Eye (tissue), 1 donor: ENCODE measurements around the gene GCK.

Source experiments
- DNase-seq: peaks from one replicate; pipeline ENCODE4 v3.0.0-alpha.2; 2015

The GCK gene

DNA sequence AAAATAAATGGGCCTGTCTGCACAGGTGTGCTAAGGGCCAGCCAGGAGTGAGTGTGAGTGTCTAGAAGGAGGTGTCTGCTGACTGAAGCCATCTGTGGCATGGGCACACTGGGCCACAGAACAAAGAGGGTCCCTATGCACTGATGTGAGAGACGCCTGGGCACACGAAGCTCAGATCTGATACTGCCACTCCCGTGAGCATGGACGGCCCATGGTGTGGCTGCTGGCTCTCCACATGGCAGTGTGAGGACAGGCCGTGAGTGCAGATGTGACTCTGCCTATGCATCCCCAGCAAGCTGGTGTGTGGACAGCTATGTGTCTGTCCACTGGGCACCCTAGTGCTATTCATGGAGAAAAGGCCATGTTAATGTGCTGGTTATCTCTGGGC is 35.3 kb downstream of the GCK start:
- no peak for DNase-seq

DNA sequence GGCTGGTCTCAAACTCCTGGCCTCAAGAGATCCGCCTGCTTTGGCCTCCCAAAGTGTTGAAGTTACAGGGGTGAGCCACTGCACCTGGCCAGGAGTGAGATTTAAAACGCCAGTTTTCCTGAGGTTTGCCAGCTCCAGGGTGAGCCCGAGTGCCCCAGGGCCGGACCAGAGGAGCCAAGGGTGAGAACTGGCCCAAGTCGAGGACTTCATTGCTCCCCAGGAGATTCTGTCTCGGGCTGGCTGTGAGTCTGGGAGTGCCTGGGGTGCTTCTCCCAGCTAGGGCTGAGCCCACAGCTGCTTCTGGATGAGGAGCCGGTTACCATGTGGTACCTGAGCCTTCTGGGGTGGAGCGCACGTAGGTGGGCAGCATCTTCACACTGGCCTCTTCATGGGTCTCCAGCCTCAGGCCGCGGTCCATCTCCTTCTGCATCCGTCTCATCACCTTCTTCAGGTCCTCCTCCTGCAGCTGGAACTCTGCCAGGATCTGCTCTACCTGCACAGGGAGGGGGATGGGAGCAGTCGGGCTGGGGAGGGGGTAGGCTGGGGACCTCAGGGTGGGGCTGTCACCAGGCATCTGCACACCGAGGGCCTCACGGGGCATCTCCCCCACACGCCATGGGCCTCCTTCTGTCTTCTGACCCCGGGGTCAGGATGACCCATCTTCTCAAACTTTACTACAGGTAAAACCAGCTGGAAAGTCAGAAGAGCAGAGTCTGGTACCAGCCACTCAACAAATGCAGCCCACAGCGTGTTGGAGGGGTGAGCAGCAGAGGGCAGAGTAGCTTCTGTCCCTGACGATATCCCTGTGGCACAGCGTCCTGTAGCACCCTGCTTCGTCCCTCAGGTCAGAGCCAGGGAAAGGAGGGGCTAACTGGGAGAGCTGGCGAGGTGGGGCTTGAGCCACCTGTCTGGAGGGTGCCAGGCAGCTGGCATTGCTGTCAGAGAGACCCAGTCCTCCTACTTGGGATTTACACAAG is 36.0 kb downstream of the GCK start:
- no peak for DNase-seq

DNA sequence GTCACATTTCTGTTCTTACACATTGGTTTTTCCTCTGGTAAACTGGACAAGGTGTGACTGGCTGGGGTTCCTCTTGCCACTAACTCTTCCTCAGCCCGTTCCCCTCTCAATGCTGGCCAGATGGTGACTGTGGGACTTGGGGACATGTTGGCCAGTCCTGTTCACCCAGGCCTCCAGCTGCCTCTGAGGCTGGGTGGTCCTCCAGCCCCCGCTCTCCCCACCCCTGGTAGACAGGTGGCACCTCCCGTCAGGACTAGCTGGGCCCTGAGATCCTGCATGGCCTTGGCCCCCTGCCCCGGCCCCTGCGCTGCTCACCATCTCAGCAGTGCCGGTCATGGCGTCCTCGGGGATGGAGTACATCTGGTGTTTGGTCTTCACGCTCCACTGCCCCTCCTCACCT is 37.3 kb downstream of the GCK start:
- no peak for DNase-seq

DNA sequence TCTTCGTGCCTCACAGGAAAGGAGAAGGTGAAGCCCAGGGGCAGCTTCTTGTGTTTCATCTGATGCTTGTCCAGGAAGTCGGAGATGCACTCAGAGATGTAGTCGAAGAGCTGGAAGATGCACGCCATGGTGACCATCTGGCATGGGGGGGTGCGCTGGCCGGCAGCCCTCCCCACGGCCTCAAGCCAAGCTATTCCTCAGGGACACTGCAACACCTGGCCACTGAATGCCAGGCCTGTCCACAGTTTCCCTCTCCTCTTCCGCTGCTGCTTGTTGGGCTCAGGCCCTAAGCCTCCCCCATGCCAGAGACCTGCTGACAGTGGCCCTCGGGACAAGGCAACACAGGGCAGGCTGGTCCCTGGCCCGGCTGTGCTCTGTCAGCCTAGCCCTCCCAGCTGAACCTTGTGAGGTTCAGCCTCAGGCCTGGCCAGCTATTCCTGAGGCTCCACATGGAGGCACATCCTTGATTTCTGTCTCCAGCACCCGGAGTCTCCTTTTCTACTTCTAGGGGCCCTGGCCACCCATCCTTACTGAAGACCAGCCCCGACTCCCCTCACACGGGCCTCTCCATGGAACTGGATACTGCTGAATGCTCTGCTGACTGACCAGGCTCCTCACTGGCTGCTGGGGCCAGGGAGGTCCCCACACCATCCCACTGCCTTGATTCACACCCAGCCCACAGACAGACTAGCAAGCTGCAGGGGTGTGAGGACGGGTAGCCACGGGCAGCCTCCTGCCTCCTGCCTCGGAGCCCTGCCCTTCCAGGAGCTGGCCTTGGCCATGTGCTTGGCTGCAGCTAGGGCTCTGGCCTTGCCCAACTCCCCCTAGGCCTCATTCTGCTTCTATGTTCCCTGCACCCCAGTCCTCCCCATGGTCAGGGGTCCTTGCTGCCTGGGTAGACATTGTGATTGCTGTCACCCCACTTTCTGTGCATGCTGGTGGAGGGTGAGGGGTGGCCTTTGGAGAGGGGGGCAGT is 38.0 kb downstream of the GCK start:
- DNase-seq: no peak

DNA sequence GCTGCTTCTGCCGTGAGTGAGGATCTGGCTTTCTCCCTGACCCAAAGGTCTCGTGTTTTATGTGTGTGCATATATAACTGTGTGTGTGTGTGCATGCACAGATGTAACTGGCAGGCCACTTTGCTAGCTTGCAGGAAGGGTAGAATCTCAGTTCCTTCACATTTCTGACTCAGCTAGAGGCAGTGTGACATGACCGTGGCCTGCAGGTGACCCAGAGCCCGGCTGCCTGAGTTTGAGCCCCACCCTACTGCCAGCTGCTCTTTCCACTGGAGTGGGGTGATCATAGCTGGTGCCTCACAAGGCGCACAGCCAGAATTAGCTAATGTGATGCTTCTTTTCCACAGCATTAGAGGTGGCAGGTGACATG is 38.8 kb downstream of the GCK start:
- no peak for DNase-seq

DNA sequence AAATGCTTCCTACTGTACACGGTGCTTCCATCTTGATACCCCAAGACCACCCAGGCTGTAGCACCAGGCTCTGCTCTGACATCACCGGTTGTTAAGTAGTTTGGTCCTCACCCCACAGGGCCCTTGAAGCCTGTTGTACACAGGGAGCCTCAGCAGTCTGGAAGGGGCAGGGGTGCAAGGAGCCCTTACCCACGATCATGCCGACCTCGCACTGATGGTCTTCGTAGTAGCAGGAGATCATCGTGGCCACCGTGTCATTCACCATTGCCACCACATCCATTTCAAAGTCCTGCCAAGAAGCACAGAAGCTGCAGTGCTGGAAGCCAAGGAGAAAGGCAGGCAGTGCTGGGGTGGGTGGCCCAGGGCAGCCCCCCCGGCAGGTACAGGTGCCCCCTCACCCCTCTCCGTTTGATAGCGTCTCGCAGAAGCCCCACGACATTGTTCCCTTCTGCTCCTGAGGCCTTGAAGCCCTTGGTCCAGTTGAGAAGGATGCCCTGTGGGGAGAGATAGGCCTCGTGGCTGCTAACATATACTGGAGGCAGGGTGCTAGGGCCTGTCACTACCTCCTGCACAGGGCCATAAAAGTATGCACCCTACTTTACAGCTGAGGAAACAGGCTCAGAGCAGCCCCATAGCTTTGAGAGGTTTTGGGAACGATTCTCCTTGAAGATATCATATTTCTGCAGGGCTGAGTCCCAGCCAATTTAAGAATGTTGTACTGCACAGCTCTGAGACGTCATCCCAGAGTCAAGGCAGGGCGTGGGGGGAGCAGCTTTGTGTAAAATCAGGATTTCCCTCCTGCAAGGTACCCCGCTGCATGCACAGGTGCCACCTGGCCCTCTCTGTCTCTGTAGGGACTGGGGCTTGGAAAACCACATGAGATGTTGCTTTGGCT is 39.4 kb downstream of the GCK start:
- no peak for DNase-seq

DNA sequence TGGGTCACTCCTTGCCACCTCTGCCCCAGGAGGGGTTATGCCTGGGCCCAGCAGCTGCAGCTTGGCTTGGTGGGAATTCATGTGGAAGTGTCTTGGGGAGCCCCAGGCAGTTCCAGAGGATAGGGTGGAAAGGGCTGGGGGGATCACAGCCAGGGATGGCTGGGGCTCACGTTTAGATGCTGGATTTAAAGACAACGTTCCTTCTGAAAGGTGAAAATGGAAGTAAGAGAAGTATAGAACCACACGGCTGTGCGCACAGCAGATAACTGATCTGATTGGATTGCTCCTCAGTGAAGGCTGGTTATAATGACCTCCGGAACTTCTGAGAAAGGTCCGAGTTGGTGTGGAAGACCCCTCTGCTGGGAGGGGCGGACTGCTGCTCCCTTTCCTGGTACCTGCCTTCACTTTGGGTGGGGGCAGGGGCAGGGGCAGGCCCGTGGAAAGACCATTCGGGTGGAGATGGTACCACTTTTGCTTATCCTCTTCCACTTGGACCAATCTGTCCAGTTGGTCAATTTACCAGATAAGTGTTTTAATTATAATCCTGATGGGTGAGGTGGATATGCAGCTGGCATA is 40.2 kb downstream of the GCK start:
- DNase-seq: no peak

DNA sequence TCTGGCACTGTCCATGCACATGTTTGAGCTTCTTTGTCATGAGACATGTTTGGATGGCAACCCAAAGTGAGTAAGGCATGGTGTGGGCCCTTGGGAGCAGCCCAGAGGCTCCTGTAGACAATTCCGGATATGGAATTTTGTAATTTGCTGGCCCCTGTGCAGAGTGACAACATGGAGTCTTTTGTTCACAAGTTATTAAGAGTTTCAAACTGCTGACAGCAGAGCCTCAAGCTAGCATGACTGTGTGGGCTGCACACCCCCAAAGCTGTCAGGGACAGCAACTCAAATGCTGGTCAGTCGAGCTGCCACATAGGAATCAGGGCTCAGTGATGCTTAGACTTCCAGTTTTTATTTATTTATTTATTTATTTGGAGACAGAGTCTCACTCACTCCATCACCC is 41.1 kb downstream of the GCK start:
- peak; percentile 45 for DNase-seq

DNA sequence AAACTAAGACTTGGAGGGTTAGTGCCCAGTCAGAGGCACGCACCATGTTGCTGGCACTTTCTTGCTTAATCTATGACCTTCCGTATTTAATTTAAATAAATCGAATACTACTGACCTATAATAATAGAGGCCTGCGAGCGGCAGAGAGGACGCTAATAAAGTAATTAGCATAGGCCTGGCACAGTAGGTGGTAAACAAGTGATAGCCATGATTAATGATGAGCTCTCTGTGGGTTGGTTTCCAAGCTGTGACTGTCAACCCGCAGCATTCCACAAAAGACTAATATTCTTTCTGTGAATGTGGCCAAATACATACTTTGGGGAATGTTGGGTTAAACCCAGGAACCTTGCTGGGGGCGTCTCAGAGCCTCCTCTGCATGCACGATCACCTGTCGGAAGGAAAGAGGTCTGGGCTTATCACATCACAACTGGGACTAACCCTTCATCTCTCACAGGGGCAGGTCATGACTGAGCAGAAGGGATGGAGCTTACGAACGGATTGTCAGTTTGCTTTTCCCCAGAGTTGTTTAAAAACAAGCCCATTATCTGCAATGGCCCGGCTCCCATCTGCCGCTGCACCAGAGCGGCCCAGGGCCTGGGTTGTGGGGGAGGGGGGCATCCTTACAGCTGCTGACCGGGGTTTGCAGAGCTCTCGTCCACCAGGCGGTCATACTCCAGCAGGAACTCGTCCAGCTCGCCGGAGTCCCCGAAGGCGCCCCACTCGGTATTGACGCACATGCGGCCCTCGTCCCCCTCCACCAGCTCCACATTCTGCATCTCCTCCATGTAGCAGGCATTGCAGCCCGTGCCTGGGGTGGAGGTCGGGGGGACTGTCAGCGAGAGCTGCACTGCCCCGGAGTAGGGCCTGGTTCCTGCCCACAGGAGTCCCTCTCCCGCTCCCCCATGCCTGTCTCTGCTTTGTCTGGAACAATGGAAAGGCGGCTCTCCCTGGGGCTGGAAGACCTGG is 41.9 kb downstream of the GCK start:
- DNase-seq: peak; percentile 89

DNA sequence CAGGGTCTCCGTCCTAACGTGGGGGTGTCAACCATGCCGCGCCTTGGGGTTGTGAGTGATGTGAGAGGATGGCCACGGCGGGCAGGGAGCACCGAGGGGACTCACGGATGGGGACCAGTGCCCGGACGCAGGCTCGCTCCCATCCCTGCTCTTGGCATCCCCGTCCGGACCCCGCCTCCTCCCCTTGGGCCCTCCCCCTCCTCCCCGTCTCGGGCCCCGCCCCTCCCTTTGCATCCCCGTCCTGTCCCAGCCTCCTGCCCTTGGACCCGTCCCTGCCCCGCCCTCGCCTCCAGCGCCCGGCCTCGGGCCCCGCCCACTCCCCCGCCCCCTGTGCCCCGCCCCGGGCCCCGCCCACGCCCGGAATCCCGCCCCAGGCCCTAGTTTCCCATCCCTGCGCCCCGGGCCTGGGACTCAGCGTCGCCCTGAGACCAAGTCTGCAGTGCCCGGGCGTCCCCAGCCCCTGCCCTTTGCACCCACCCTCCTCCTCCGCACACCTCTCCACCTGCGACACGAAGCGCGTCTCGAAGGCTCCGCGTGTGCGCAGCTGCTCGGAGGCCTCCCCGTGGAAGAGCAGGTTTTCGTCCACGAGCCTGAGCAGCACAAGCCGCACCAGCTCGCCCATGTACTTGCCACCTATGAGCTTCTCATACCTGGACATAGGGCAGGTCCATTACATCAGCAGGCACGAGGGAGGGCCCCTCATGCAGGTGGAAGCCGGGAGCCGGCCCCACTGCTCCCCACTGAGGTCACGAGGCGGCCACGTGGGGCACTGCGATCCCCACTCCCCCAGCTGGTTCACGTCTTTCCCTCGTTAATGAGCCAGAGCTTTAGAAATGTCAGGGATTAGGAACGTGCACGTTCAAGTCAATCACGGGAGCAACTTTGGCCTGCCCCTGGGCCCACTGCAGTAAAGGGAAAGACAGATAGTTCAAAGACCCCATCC is 43.0 kb downstream of the GCK start:
- DNase-seq: peak; percentile 92

DNA sequence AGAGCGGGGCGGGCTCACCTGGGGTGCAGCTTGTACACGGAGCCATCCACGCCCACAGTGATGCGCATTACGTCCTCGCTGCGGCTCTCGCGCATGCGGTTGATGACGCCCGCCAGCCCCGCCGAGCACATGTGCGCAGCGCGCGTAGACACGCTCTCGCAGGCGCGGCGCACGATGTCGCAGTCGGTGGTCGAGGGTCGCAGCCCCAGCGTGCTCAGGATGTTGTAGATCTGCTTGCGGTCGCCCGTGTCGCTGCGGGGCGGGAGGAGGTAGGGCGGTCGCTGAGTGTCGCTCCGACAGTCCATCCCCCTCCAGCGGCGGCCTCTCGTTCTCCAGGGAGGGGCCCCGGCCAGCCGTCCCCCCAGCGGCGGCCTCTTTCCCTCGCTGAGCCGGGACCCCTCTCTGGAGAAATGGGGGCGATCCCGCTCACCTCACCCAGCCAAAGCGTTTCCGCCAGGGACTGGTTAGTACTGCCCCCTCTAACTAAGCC is 43.7 kb downstream of the GCK start:
- peak; percentile 74 for DNase-seq

DNA sequence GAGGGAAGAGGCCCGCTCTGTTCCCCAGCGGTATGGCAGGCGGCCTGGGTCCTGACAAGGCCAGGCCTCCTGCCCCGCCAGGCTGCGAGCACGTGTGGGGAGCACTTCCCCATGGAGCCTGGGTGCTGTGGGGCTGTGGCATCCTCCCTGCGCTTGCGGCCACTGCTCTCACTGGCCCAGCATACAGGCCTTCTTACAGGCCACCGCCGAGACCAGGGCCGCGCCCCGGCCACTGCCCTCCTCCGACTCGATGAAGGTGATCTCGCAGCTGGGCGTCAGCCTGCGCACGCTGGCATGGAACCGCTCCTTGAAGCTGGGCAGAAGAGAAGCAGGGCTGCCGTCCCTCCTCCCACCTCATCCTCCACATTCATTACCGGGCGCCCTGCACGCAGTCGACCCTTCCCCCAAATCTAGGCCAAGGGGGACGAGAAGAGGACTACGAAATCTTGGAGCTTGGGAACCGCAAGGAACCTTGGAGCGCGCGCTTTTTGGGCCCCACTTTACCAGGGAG is 44.2 kb downstream of the GCK start:
- no peak for DNase-seq

DNA sequence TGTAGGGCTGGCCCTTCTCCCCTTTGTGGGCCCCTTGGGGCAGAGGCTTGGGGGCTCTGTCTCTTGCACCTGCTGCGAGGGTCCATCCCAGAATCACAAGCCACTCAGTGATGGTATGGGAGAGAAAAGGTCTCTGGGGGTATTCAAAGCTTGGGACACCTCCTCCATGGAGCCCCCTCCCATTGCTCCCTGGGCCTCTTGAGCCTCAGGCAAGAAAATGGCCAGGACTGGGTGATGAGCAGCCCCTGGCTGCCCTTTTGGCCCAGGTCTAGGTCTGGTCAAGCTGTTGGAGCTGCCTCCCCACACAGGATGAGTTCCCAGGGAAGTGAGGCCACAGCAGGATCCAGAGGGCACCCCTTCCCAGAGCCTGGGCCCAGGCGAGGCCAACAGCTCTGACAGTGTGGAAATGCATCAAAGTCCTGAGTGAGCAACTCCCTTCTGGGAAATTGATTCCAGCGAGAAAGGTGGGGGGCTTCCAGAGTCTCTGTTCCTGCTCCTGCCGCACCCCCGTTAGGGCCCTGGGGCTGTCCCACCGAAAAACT is 44.7 kb downstream of the GCK start:
- DNase-seq: no peak

DNA sequence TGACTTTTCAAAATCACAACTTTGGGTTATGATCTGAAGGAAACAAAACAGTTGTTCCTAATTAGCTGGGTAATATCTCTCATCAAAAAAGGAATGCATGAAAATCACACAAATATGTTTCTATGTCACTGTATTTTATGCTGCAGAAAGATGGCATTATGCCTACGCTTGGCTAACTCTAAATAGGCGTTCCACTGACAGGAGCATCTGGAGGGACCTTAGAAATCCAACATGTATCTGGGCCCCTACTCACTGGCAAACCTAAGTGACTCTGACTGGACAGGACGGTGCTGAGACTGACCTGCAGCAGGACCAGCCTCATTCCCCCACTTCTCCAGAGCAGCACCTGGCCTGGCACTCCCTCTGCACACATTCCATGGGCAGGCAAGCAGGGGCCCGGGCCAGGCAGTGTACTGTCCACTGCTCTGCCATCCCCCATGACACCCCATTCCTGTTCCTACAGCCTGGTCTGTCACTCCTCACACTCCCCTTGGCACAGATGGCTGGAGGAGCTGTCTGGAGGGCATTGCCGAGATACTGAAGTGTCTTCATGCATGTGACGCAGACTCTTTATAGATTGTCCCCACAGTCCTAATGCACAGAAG is 45.5 kb downstream of the GCK start:
- DNase-seq: no peak

DNA sequence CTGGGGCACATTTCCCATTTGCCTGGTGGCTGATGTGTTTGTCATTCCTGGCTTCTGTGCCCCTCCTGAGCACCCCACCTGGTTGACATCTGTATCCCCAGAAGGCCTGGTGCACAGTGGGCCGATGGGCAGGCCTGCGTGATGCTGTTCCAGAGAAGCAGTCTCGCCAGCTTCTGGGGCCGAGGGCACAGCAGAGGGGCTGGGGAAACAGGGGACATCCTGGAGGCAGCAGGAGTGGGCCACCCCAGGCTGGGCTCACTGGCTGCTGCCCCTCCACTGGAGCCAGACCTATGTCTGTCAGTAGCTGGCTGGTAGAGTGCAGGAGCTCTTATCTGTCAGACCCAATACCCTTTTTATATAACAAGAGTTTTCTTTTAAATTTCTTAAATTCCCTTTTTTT is 47.2 kb downstream of the GCK start:
- no peak for DNase-seq

DNA sequence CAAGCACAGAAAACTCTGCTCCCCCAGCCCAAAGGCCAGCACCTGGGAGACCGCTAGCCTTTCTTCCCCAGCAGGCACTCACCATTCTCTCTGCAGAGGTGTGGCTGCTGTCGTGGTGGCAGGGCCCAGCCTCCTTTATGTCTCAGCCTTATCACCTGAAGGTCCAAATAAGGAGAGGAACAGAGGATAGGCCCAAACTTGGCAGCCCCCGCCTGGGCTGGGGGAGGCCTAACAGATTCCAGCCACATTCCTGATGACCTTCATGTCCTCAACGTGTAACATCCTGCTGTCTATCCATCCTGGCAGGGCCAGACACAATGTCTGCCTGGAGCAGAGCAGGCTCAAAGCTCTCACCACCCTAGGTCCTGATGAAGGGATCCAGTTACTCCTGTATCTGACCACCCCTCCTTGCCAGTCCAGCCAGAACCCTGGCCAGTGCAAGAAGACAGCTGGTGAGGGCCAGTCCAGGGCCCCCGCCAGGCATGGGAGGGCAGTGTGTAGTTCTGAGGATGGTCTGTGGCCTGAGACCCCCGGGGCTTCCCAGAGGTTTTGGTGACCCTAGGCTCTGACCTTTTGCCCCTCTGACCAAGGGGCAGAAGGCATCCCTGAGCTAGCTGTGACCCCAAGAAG is 47.9 kb downstream of the GCK start, which contains the start of gene MYL7:
TSS of gene MYL7 (minus strand) at position 112 of the 630 bp plus-strand sequence. CDS start at position 85, 27 bp downstream.
- no peak for DNase-seq

DNA sequence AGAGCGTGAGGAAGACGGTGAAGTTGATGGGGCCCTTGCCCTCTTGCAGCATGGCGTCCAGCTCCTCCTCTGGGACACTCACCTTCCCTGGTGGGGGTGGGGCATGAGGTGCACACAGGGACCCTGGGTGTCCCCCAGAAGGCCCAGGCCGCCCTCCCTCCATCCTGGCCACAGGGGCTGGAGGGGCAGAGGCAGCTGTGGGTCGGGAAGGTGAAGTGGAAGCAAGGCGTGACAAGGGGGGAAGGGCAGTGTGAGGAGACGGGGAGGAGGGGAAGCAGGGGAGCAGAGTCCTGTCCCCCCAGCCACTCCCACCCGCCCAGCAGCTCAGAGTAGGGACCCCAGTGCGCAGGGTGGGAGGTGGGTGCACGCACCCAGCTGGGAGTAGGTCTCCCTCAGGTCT is 48.9 kb downstream of the GCK start:
- no peak for DNase-seq
